Activated naive CD4-positive, alpha-beta T cell (primary cell): ENCODE results near the gene MRRF.
"Not testable (repeated sequence)": the region's sequence is repeated elsewhere in the genome, so short reads cannot be mapped to it uniquely, and the experiment has no call there.

Experiments used
- DNase-seq, 4 experiments: peaks; one replicate each; lab custom pipeline; 2025; lab: John Stamatoyannopoulos, UW

Gene MRRF

GRCh38 chr9:122277285-122277897 is 12.7 kb downstream of the MRRF start:
- DNase-seq = no peak

- DNase-seq = no peak
Measured at GRCh38 chr9:122281368-122281767, 16.7 kb downstream of the MRRF start.

GRCh38 chr9:122286764-122287163 is 22.1 kb downstream of the MRRF start:
- DNase-seq = no peak

GRCh38 chr9:122287214-122287720 is 22.6 kb downstream of the MRRF start:
- DNase-seq = no peak

GRCh38 chr9:122291458-122291857 is 26.8 kb downstream of the MRRF start:
- no peak for DNase-seq

- DNase-seq = no peak
Measured at GRCh38 chr9:122294531-122294930, 29.8 kb downstream of the MRRF start.

GRCh38 chr9:122297512-122297911 is 32.8 kb downstream of the MRRF start:
- DNase-seq = no peak

GRCh38 chr9:122302237-122303093 is 37.8 kb downstream of the MRRF start:
- DNase-seq = no peak

- DNase-seq = no peak
Measured at GRCh38 chr9:122307061-122307460, 42.4 kb downstream of the MRRF start.

GRCh38 chr9:122307925-122308324 is 43.2 kb downstream of the MRRF start:
- DNase-seq = no peak

- no peak for DNase-seq
Measured at GRCh38 chr9:122309861-122310260, 45.2 kb downstream of the MRRF start.

- no peak for DNase-seq
Measured at GRCh38 chr9:122314165-122314564, 49.5 kb downstream of the MRRF start.

GRCh38 chr9:122315534-122315933 is 50.9 kb downstream of the MRRF start:
- no peak for DNase-seq

GRCh38 chr9:122318284-122318683 is 53.6 kb downstream of the MRRF start:
- DNase-seq = no peak

- DNase-seq = no peak
Measured at GRCh38 chr9:122320413-122320881, 55.8 kb downstream of the MRRF start.

GRCh38 chr9:122322553-122322952 is 57.9 kb downstream of the MRRF start:
- no peak for DNase-seq

- DNase-seq = not testable (repeated sequence)
Measured at GRCh38 chr9:122324665-122325064, 60.0 kb downstream of the MRRF start.

GRCh38 chr9:122325124-122325523 is 60.4 kb downstream of the MRRF start:
- DNase-seq = no peak

- DNase-seq = no peak
Measured at GRCh38 chr9:122327175-122327574, 62.5 kb downstream of the MRRF start.

- DNase-seq = no peak
Measured at GRCh38 chr9:122329597-122329996, 64.9 kb downstream of the MRRF start.

GRCh38 chr9:122330466-122330865 is 65.8 kb downstream of the MRRF start:
- not testable (repeated sequence) for DNase-seq

- no peak for DNase-seq
Measured at GRCh38 chr9:122331523-122331927, 66.8 kb downstream of the MRRF start.

GRCh38 chr9:122332083-122332482 is 67.4 kb downstream of the MRRF start:
- no peak for DNase-seq
